ENCODE data around the gene PELI3. TPM values are rescaled to one million over a fixed set of nuclear protein-coding genes. Genes with fewer than 3 reads are reported as not detected.

The PELI3 gene
- total RNA-seq, 1 donor from 2014 or later = 8.4 TPM

DNA sequence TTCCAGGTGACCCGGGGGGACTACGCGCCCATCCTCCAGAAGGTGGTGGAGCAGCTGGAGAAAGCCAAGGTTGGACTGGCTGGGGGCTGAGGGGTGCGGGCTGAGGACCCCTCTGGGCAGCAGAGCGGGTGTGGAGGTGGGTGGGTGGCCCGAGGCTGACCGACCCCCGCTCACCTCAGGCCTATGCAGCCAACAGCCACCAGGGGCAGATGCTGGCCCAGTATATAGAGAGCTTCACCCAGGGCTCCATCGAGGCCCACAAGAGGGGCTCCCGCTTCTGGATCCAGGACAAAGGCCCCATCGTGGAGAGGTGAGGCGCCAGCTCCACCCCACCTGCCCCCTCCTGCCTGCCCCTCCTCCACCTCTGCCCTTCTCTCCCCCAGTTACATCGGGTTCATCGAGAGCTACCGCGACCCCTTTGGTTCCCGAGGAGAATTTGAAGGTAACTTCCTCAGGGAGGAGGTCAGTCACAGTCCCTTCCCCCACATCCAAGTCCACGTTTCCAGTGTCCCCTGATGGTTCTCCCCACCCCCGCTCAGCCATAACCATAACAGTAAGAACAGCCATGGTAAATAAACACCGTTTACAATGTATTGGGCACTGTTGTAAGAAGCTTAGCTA is 24.7 kb downstream of the PELI3 start:
- intact Hi-C loops (cut with DNase I) = no loop called here
- DNase-seq (ENCODE audit: missing footprints) = no peak
- ATAC-seq = no peak

DNA sequence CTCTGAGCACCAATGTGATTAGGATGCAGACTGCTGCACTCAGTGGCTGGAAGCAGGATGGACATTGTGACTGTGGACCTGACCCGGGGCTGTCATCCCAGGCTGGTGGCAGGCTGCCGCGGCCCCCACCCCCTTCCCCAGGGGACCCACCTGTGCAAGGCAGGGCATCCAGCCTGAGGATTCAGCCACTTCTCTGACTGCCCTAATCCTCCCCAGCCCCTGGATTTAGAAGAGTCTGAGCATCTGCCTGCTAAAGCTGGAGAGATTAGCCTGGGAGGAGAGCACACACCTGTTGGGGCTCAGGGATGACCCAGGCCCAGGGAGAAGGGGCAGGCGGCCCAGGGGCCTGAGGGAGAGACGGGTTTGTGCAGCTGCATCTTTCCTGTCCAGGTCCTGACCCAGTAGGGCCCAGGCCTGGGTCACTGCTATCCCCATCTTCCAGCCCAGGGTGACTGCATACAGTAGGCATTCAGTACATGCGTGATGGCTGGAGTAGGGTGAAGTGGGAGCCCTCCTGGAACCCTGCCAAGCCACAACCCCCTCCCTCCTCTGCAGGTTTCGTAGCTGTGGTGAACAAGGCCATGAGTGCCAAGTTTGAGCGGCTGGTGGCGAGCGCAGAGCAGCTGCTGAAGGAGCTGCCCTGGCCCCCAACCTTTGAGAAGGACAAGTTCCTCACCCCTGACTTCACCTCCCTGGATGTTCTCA is 25.6 kb downstream of the PELI3 start:
- intact Hi-C loops (cut with DNase I) = no loop called here
- DNase-seq (ENCODE audit: missing footprints) (no peak), ATAC-seq (no peak)

DNA sequence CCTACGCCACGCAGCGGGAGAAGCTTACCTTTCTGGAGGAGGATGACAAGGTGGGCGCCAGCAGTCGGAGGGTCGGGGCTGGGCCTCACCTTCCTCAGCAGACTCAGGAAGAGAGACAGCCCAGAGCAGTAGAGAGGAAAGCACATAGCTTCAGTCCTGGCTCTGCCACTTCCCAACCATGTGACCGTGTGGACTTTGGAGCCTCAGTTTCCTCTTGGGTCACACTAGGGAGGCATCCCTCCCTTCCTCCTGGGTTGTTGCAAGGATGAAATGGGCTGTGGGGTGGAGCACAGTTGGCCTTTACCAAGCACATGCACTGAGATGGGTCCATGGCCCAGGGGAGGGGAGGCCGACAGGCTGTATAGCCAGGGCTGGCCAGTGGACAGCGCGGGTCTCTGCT is 26.4 kb downstream of the PELI3 start:
- ATAC-seq = no peak
- intact Hi-C loops (cut with DNase I) = no loop called here

DNA sequence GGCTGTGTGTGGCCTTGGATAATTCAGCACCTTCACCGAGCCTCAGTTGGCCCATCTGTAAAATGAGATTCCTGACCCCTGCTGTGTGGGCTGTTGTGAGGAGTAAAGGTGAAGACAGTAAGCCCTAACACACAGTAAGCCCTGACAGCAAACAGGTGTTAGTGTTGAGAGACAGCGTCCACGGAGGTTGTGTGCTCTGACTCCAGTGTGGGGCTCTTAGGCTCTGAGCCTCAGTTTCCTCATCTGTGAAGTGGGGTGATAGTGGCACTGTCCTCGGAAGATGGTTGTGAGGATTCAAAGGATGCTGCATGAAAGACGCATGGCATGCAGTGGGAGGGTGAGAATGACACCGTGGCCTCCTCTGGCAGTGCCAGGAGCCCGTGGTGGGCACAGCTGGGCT is 27.8 kb downstream of the PELI3 start:
- intact Hi-C loops (cut with DNase I) = no loop called here
- DNase-seq (ENCODE audit: missing footprints) (no peak), ATAC-seq (no peak)

More for the DNA sequence above, 26.4 kb downstream of the PELI3 start:
- DNase-seq (ENCODE audit: missing footprints) = no peak

DNA sequence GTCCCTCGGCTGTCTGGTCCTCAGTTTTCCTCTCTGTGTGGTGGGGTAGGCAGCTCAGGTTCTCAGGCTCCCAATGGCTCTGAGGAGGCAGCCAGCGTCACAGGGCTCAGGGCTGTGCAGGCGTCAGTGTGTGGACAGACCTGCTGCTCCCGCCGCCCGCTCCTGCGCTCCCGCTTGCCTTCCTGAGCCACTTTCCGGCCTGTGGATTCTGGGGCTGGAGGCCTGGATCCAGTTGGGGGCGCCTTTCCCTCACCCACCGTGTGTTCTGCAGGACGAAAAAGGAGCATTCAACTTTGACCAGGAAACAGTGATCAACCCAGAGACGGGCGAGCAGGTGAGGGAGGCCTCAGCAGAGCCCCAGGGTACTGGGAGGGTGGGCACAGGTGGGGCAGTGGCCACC is 28.2 kb downstream of the PELI3 start:
- intact Hi-C loops (cut with DNase I) = no loop called here
- ATAC-seq (no peak), DNase-seq (ENCODE audit: missing footprints) (no peak)

DNA sequence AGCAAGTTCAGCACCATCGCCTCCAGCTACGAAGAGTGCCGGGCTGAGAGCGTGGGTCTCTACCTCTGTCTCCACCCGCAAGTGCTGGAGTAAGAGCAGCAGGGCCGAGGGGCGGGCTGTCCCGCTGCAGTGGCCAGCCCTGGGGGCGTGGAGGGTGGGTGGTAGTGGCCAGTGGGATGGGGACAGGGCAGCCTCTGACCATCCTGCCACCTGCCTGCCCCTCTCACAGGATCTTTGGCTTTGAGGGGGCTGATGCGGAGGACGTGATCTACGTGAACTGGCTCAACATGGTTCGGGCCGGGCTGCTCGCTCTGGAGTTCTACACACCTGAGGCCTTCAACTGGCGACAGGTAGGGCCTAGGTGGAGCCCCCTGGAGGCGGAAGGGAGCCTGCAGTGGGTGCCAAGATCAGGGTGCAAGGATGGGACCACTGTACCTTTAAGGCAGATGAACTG is 28.7 kb downstream of the PELI3 start:
- ATAC-seq (peak; percentile 21), DNase-seq (ENCODE audit: missing footprints) (no peak)
- intact Hi-C loops (cut with DNase I) = no loop called here

DNA sequence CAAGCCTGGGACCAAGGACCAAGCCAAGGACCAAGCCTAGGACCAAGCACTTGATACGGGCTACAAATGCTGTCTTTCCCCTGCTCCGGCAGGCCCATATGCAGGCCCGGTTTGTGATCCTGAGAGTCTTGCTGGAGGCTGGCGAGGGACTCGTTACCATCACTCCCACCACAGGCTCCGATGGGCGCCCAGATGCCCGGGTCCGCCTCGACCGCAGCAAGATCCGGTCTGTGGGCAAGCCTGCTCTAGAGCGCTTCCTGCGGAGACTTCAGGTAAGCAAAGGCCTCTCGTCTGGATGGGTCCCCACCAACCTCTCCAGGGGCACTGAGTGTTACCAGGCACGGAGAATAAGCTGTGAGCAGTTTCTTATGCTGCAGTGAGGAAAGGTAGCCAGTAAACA is 30.5 kb downstream of the PELI3 start:
- intact Hi-C loops (cut with DNase I) = no loop called here
- DNase-seq (ENCODE audit: missing footprints) = no peak
- no peak for ATAC-seq

DNA sequence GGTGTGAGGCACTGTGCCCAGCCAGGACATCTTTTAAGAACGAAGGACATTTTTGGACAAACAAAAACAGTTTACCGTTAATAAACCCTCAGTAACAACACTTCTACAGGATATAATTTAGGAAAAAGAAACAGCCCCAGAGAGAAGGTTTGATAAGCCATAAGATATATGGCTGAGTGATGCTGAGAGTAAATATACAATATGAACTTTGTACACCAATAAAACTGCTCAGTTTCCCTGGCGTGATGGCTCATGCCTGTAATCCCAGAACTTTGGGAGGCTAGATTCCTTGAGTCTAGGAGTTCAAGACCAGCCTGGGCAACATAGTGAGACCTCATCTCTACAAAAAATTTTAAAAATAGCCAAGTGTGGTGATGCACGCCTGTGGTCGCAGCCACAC is 31.8 kb downstream of the PELI3 start:
- ATAC-seq = no peak
- intact Hi-C loops (cut with DNase I) = no loop called here
- DNase-seq (ENCODE audit: missing footprints) = no peak

DNA sequence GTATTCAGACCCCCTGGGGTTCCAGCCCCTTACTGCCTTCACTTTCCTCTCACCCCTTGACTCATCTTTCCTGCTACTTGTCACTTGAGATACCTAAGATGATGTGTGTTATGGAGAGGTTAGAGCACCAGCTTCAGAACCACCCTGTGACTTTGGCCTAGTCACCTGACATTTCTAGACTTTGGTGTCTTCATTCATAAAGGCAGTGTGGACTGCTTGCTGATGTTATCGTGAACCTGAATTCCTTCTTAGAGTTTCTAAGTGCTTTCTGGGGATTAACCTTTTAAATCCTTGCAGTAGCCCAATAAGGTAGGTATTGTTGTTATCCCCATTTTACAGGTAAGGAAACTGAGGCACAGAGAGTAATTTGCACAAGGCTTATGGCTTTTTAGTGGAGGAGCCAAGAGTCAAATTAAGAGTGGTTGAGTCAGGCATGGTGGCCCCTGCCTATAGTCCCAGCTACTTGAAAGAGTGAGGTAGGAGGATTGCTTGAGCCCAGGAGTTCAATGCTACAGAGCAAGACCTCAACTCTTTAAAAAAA is 38.6 kb downstream of the PELI3 start:
- no peak for DNase-seq (ENCODE audit: missing footprints)
- ATAC-seq = no peak
- intact Hi-C loops (cut with DNase I) = no loop called here

DNA sequence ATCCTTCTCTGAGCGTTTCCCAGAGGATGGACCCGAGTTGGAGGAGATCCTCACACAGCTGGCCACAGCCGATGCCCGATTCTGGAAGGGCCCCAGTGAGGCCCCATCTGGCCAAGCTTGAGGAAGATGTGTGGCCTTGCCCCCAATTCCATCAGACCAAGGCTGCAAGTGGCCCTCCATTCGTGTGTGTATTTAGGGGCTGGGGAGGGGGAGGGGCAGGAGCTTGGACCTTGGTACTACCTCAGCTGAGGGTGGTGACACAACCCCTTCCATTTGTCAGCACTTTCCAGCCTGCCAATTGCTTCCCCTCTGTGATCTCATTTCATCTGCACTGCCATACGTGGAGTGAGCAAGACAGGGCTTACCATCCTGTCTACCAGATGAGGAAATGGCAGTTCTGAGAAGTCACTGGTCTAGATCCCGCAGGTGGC is 42.4 kb downstream of the PELI3 start:
- no peak for ATAC-seq
- intact Hi-C loops (cut with DNase I) = no loop called here
- no peak for DNase-seq (ENCODE audit: missing footprints)

DNA sequence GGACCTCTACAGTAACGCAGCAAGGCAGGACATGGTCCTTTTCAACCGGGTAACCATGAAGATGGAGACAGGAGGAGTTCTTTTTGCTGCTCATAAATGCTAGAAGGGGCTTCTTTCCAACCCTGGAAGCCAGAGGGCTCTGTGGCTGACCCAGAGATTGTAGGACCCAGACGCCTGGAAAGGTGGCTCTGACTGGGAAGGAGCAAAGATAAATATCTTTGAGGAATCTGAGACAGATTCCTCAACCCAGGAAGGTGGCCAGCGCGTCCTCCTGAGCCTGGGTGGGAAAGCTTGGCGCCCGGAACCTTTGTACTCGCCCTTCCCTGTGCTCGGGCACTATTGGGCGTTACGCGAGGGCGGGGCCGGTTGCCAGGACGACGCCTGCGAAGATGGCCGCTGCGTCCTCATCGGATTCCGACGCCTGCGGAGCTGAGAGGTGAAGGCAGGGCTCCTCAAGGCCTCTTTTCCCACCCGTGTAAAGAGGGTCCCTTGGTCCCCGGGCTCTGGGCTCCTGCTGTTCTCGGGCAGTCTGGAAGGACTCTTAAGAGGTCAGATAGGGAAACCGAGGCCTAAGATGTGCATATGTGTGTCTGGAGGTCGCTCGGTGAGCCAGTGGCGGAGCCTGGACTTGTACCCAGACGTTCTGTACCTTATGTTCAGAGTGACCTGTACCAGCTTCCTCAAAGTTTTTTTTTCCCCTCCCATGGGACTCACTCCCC is 43.7 kb downstream of the PELI3 start, which contains the start of gene BBS1:
TSS of gene BBS1 (plus strand) at position 365 of the 719 bp plus-strand sequence. CDS start at position 390, 25 bp downstream.
- peak; percentile 95 for DNase-seq (ENCODE audit: missing footprints)
- intact Hi-C loops (cut with DNase I) = no loop called here
- peak; percentile 94 for ATAC-seq

DNA sequence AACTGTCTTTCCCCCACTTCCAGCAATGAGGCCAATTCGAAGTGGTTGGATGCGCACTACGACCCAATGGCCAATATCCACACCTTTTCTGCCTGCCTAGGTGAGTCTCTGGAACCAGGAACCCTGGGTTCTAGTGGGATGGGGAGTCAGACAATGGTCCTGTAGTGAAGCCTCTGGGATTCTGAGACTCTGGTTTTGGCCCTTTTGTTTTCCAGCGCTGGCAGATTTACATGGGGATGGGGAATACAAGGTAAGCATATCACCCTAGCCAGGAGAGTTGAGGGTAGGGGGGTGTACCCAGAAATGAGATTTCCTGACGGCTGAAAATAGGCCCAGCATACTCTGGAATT is 44.3 kb downstream of the PELI3 start:
- intact Hi-C loops (cut with DNase I) = no loop called here
- ATAC-seq = no peak
- DNase-seq (ENCODE audit: missing footprints) = no peak

DNA sequence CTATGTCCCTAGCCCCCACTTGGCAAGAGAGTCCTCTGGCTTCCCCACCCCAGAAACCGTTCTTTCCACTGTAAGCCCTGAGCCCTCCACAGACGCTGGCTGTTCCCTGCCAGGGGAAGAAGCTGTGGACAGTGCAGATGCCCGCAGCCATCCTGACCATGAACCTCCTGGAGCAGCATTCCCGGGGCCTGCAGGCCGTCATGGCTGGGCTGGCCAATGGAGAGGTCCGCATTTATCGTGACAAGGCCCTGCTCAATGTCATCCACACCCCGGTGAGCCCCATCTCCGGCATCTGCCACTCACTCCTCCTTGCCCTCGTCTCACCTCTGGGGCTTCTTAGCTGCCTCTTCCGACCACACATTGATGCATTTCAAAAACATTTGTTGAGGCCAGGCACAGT is 56.9 kb downstream of the PELI3 start:
- intact Hi-C loops (cut with DNase I) = no loop called here
- peak; percentile 88 for ATAC-seq
- no peak for DNase-seq (ENCODE audit: missing footprints)

DNA sequence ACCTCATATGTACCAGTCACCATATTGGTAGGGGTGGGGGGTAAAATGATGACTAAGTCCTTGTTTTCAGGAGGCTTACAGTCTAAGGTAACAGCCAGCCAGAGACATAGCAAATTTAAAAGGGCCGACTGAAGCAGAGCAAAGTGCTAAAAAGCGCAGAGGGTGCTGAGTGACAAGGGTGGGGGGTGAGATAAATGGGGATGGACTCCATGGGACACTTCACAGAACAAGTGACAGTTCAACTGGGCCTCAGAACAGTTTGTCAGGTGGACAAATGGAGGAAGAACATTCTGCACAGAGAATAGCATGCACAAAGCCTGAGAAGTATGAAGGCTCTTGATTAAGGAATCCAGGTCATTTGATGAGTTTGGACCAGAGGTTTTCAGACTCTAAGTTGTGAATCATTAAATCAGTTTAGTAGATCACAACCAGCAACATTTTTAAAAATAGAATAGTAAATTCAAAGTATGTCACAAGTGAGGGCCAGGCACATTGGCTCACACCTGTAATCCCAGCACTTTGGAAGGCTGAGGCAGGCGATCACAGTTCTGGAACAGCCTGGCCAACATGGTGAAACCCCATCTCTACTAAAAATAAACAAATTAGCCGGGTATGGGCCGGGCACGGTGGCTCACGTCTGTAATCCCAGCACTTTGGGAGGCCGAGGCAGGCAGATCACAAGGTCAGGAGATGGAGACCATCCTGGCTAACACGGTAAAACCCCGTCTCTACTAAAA is 57.8 kb downstream of the PELI3 start:
- intact Hi-C loops (cut with DNase I) = no loop called here
- DNase-seq (ENCODE audit: missing footprints) (no peak), ATAC-seq (no peak)

Other genes with a start within 250 kb of the PELI3 start
- 35.3 TPM for gene KLC2, start 209.2 kb upstream of the PELI3 start, total RNA-seq
- gene RAB1B, start 198.3 kb upstream of the PELI3 start, total RNA-seq = 125 TPM
- gene CNIH2, start 188.7 kb upstream of the PELI3 start, total RNA-seq = not detected
- gene YIF1A, start 177.8 kb upstream of the PELI3 start, total RNA-seq = 48.7 TPM
- gene TMEM151A, start 175.0 kb upstream of the PELI3 start, total RNA-seq = 0.14 TPM
- 26.7 TPM for gene CD248, start 149.9 kb upstream of the PELI3 start, total RNA-seq
- gene RIN1, start 130.5 kb upstream of the PELI3 start, total RNA-seq = 1.6 TPM
- 14.6 TPM for gene BRMS1, start 121.8 kb upstream of the PELI3 start, total RNA-seq
- gene B4GAT1, start 119.3 kb upstream of the PELI3 start, total RNA-seq = 49.0 TPM
- 16.8 TPM for gene SLC29A2, start 95.1 kb upstream of the PELI3 start, total RNA-seq
- not detected for gene NPAS4, start 45.9 kb upstream of the PELI3 start, total RNA-seq
- 58.7 TPM for gene MRPL11, start 28.1 kb upstream of the PELI3 start, total RNA-seq
- gene DPP3, start 13.5 kb downstream of the PELI3 start, total RNA-seq = 15.8 TPM
- 20.9 TPM for gene BBS1, start 43.7 kb downstream of the PELI3 start, total RNA-seq
- 4.0 TPM for gene ZDHHC24, start 79.1 kb downstream of the PELI3 start, total RNA-seq
- not detected for gene ACTN3, start 80.0 kb downstream of the PELI3 start, total RNA-seq
- 51.0 TPM for gene CTSF, start 101.7 kb downstream of the PELI3 start, total RNA-seq
- 0.27 TPM for gene CCDC87, start 126.2 kb downstream of the PELI3 start, total RNA-seq
- gene CCS, start 126.3 kb downstream of the PELI3 start, total RNA-seq = 23.5 TPM
- 30.1 TPM for gene RBM14, start 149.7 kb downstream of the PELI3 start, total RNA-seq
- 72.1 TPM for gene RBM4, start 171.8 kb downstream of the PELI3 start, total RNA-seq
- gene RBM4B, start 211.0 kb downstream of the PELI3 start, total RNA-seq = 14.0 TPM

All from Right ventricle myocardium inferior (tissue), 1 donor.